Activated CD4-positive, alpha-beta T cell treated with anti-CD3 and anti-CD28 coated beads, Interleukin-2, Interleukin-4, amounts not matched to agents 100 ng/mL and 50 ng/mL, durations not matched to agents 16 hours and 8 hours (primary cell): ENCODE results near the gene NETO2.
"Not testable (repeated sequence)": the region's sequence is repeated elsewhere in the genome, so short reads cannot be mapped to it uniquely, and the experiment has no call there.

Experiments
- DNase-seq: peaks from one replicate; pipeline ENCODE4 v3.0.0-alpha.2; 2020; ENCODE audit warnings: low spot score

The NETO2 gene

GRCh38 chr16:47064775-47065174 lies 79.0 kb downstream of the NETO2 start:
- DNase-seq = no peak

GRCh38 chr16:47063011-47063724 lies 80.6 kb downstream of the NETO2 start:
- DNase-seq = no peak

- DNase-seq = no peak
These were observed 82.5 kb downstream of the NETO2 start for GRCh38 chr16:47061204-47061603.

- no peak for DNase-seq
These were observed 83.1 kb downstream of the NETO2 start for GRCh38 chr16:47060596-47060995.

- no peak for DNase-seq
These were observed 83.8 kb downstream of the NETO2 start for GRCh38 chr16:47059991-47060390.

GRCh38 chr16:47059130-47059529 lies 84.6 kb downstream of the NETO2 start:
- DNase-seq = not testable (repeated sequence)

- DNase-seq = no peak
These were observed 85.3 kb downstream of the NETO2 start for GRCh38 chr16:47058295-47059086.

GRCh38 chr16:47057630-47057993 lies 86.1 kb downstream of the NETO2 start:
- no peak for DNase-seq

GRCh38 chr16:47056688-47057629 lies 86.8 kb downstream of the NETO2 start:
- DNase-seq = no peak

- DNase-seq = not testable (repeated sequence)
These were observed 87.7 kb downstream of the NETO2 start for GRCh38 chr16:47056061-47056460.

GRCh38 chr16:47055136-47055885 lies 88.4 kb downstream of the NETO2 start:
- no peak for DNase-seq

GRCh38 chr16:47054306-47054705 lies 89.4 kb downstream of the NETO2 start:
- no peak for DNase-seq

GRCh38 chr16:47053895-47054294 lies 89.8 kb downstream of the NETO2 start:
- DNase-seq = no peak

- no peak for DNase-seq
These were observed 90.8 kb downstream of the NETO2 start for GRCh38 chr16:47052666-47053640.

GRCh38 chr16:47051031-47051430 lies 92.7 kb downstream of the NETO2 start:
- no peak for DNase-seq

GRCh38 chr16:47049901-47050583 lies 93.7 kb downstream of the NETO2 start:
- DNase-seq = no peak

GRCh38 chr16:47047524-47048203 lies 96.1 kb downstream of the NETO2 start:
- DNase-seq = no peak

GRCh38 chr16:47046726-47047523 lies 96.8 kb downstream of the NETO2 start:
- DNase-seq = no peak
